ENCODE results near the gene CERS4. TPM values are rescaled to one million over a fixed set of nuclear protein-coding genes. Genes with fewer than 3 reads are reported as not detected.

Gene CERS4
- total RNA-seq, 1 experiment from 2014 or later = 66.9 TPM

- BruUV-seq (replicated peaks) = TSS peak; percentile 71
- Histone ChIP-seq H3K27me3 (replicated peaks; ENCODE audit: control insufficient read depth, insufficient read depth, low read length) (no peaks in the 10 kb centered on the region), H3K36me3 (ENCODE audit: control insufficient read depth, insufficient read depth, low read length) (peaks cover 2% of the 10 kb centered on the region), H3K4me1 (no peaks in the 10 kb centered on the region), H3K4me3 (ENCODE audit: low read depth, low read length) (no peak overlapping the region; the same call in 1 of the 2 replicates), H3K9me3 (no peaks in the 10 kb centered on the region)
- ChIA-PET POLR2A (no interaction called here), CTCF (interaction anchor here (1.0 kb wide), 1 partner anchor 26 kb away, joined by 3 read pairs; no protein-coding TSS in a partner anchor)
- H3K9me3 Mint-ChIP-seq (ENCODE audit: unreplicated experiment) = no peaks in the 10 kb centered on the region
- H3K27ac Mint-ChIP-seq (ENCODE audit: unreplicated experiment) = peak overlapping the region; percentile 96
- peaks cover 31% of the 10 kb centered on the region for H3K36me3 Mint-ChIP-seq (ENCODE audit: insufficient read depth, unreplicated experiment)
- no peaks in the 10 kb centered on the region for H3K27me3 Mint-ChIP-seq (ENCODE audit: insufficient read depth, unreplicated experiment)
- H3K4me1 Mint-ChIP-seq (ENCODE audit: low read depth, unreplicated experiment) = peaks cover 13% of the 10 kb centered on the region
- no peak for DNase-seq
- H3K4me3 Mint-ChIP-seq (ENCODE audit: unreplicated experiment) = peak overlapping the region; percentile 91
- no peak for TF ChIP-seq CTCF (IDR thresholded peaks at IDR 0.05; ENCODE audit: insufficient read depth in 1 of 2, low read depth in 1 of 2, low read length in 1 of 2, severe bottlenecking in 1 of 2, unreplicated experiment in 1 of 2)
- intact Hi-C loops (cut with micrococcal nuclease; ENCODE audit: unreplicated experiment) = no loop called here
Measured at GRCh38 chr19:8308891-8309291, 99.7 kb downstream of the CERS4 start.

DNA sequence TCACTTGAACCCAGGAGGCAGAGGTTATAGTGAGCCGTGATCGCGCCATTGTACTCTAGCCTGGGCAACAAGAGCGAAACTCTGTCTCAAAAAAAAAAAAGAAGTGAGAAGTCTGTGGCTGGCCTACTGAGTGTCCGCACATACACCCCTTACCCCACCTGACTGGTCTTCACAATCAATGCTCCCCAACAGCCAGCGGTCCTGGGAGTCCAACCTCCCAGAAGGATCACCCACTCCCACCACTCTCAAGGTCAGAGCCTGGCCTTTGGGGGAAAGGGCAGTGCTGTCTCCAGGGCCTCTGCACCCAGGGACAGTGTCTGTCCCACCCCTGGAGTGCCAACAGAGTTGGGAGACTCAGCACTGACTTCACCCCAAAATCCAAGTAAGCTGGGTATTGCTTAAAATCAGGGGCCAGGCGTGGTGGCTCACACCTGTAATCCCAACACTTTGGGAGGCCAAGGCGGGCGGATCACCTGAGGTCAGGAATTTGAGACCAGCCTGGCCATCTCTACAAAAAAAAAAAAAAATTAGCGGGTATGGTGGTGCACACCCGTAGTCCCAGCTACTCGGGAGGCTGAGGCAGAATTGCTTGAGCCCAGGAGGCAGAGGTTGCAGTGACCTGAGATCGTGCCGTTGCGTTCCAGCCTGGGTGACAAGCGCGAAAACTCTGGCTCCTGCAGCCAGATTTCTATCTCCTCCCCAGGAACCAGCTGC, 101.3 kb downstream of the CERS4 start:
- Histone ChIP-seq H3K4me1 (no peaks in the 10 kb centered on the region), H3K27me3 (replicated peaks; ENCODE audit: control insufficient read depth, insufficient read depth, low read length) (no peaks in the 10 kb centered on the region), H3K4me3 (ENCODE audit: low read depth, low read length) (no peak overlapping the region), H3K9me3 (no peaks in the 10 kb centered on the region), H3K36me3 (ENCODE audit: control insufficient read depth, insufficient read depth, low read length) (peaks cover 2% of the 10 kb centered on the region)
- H3K27me3 Mint-ChIP-seq (ENCODE audit: insufficient read depth, unreplicated experiment) = no peaks in the 10 kb centered on the region
- no peak overlapping the region for H3K27ac Mint-ChIP-seq (ENCODE audit: unreplicated experiment)
- peaks cover 5% of the 10 kb centered on the region for H3K4me1 Mint-ChIP-seq (ENCODE audit: low read depth, unreplicated experiment)
- intact Hi-C loops (cut with micrococcal nuclease; ENCODE audit: unreplicated experiment) = no loop called here
- H3K9me3 Mint-ChIP-seq (ENCODE audit: unreplicated experiment) = no peaks in the 10 kb centered on the region
- BruUV-seq (replicated peaks) = no TSS peak
- CTCF ChIA-PET = interaction anchor here (0.6 kb wide), 1 partner anchor 16 kb away, joined by 3 read pairs; no protein-coding TSS in a partner anchor
- no peak overlapping the region for H3K4me3 Mint-ChIP-seq (ENCODE audit: unreplicated experiment)
- POLR2A ChIA-PET = no interaction called here
- no peak for TF ChIP-seq CTCF (IDR thresholded peaks at IDR 0.05; ENCODE audit: insufficient read depth in 1 of 2, low read depth in 1 of 2, low read length in 1 of 2, severe bottlenecking in 1 of 2, unreplicated experiment in 1 of 2)
- peak in 1 of 2 experiments; percentile 22 for DNase-seq
- peaks cover 43% of the 10 kb centered on the region for H3K36me3 Mint-ChIP-seq (ENCODE audit: insufficient read depth, unreplicated experiment)

DNA sequence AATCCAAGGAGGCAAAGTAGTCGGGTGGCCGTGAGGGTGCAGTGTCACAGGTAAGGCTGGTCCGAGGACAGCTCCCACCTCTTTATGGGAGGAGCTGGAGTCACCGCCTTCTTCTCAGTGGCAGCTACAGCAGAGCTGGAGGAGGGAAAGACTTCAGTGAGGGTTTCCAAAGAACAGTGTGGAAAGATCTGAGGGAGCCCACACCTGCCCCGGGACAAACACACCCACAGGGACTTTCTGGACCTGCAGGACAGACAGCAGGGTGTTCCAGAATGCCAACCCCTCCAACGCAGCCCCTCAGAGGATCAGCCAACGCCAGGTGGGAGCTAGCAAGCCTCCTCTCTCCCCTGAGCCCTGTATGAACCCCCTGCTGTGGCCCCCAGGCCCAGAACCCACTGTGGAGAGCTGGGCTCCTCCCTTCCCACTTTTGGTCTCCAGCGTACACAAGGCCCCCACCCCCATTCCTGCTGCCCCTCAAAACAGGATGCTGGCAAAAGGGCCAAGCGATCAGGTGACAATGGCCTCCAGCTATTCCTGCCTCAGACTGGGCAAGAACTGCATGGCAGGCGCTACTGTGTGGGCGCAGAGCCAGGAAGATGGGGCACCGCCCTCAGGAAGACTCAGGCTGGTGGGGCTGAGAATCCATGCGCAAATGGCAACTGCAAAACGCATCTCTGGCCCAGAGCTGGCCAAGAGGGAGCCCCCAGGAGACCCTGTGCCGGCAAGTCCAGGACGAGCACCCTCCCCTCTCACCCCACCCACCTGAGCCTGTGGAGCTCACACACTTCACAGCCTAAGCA, 102.5 kb downstream of the CERS4 start:
- ChIA-PET CTCF (no interaction called here), POLR2A (no interaction called here)
- Histone ChIP-seq H3K4me3 (ENCODE audit: low read depth, low read length) (no peak overlapping the region), H3K4me1 (no peaks in the 10 kb centered on the region), H3K27me3 (replicated peaks; ENCODE audit: control insufficient read depth, insufficient read depth, low read length) (no peaks in the 10 kb centered on the region), H3K9me3 (no peaks in the 10 kb centered on the region), H3K36me3 (ENCODE audit: control insufficient read depth, insufficient read depth, low read length) (peaks cover 2% of the 10 kb centered on the region)
- no peak for TF ChIP-seq CTCF (IDR thresholded peaks at IDR 0.05; ENCODE audit: insufficient read depth in 1 of 2, low read depth in 1 of 2, low read length in 1 of 2, severe bottlenecking in 1 of 2, unreplicated experiment in 1 of 2)
- Mint-ChIP-seq H3K36me3 (ENCODE audit: insufficient read depth, unreplicated experiment) (peaks cover 44% of the 10 kb centered on the region), H3K4me3 (ENCODE audit: unreplicated experiment) (no peak overlapping the region), H3K27ac (ENCODE audit: unreplicated experiment) (no peak overlapping the region), H3K27me3 (ENCODE audit: insufficient read depth, unreplicated experiment) (no peaks in the 10 kb centered on the region), H3K4me1 (ENCODE audit: low read depth, unreplicated experiment) (peaks cover 5% of the 10 kb centered on the region), H3K9me3 (ENCODE audit: unreplicated experiment) (no peaks in the 10 kb centered on the region)
- intact Hi-C loops (cut with micrococcal nuclease; ENCODE audit: unreplicated experiment) = no loop called here
- peak in 1 of 2 experiments; percentile 22 for DNase-seq
- no TSS peak for BruUV-seq (replicated peaks)

Other genes starting within 250 kb of the CERS4 start
- gene ELAVL1, start 203.7 kb upstream of the CERS4 start, total RNA-seq (2022) = 117 and 118 TPM in 2 replicates
- not detected in 2 replicates for gene CCL25, start 156.6 kb upstream of the CERS4 start, total RNA-seq (2022)
- gene FBN3, start 59.8 kb upstream of the CERS4 start, total RNA-seq (2022) = 15.0 and 16.4 TPM in 2 replicates
- gene CD320, start 99.0 kb downstream of the CERS4 start, total RNA-seq (2022) = 81.0 and 87.7 TPM in 2 replicates
- gene NDUFA7, start 112.0 kb downstream of the CERS4 start, total RNA-seq (2022) = 43.7 and 50.2 TPM in 2 replicates
- 1,515 and 1,601 TPM in 2 replicates for gene RPS28, start 112.1 kb downstream of the CERS4 start, total RNA-seq (2022)
- gene KANK3, start 133.9 kb downstream of the CERS4 start, total RNA-seq (2022) = 1.1 TPM in 2 replicates
- 0.63 and 1.2 TPM in 2 replicates for gene ANGPTL4, start 154.8 kb downstream of the CERS4 start, total RNA-seq (2022)
- 86.3 and 91.3 TPM in 2 replicates for gene RAB11B, start 181.0 kb downstream of the CERS4 start, total RNA-seq (2022)
- 13.8 and 15.2 TPM in 2 replicates for gene MARCHF2, start 203.9 kb downstream of the CERS4 start, total RNA-seq (2022)
- 271 and 286 TPM in 2 replicates for gene HNRNPM, start 235.6 kb downstream of the CERS4 start, total RNA-seq (2022)

All from Caco-2 (cell line).